LNCaP clone FGC (cell line): ENCODE measurements around the gene SLC8A1.

ENCODE experiments used
- DNase-seq: peaks from one replicate; pipeline ENCODE4 v3.0.0-alpha.2; 2011; ENCODE audit warnings: low read depth
- H3K4me3 ChIP-seq: 2 replicates; pipeline ENCODE4 v1.5.1; 2011; ENCODE audit warnings: mild to moderate bottlenecking, low read depth, low read length, control low read depth
- CTCF ChIP-seq: IDR thresholded peaks from 2 replicates; pipeline ENCODE4 v1.5.1; 2012; ENCODE audit warnings: mild to moderate bottlenecking; ENCODE audit not compliant: control insufficient read depth, insufficient read depth; ENCODE audit errors: extremely low read depth

Gene SLC8A1

GRCh38 chr2:40394031-40394430 is 57.9 kb downstream of the SLC8A1 start:
- no peak for TF ChIP-seq CTCF
- DNase-seq, result no peak
- H3K4me3 ChIP-seq, result no peak overlapping the region

- no peak overlapping the region for H3K4me3 ChIP-seq
- TF ChIP-seq CTCF, result no peak
- DNase-seq, result no peak
Measured at GRCh38 chr2:40388161-40388560, 63.7 kb downstream of the SLC8A1 start.

DNA sequence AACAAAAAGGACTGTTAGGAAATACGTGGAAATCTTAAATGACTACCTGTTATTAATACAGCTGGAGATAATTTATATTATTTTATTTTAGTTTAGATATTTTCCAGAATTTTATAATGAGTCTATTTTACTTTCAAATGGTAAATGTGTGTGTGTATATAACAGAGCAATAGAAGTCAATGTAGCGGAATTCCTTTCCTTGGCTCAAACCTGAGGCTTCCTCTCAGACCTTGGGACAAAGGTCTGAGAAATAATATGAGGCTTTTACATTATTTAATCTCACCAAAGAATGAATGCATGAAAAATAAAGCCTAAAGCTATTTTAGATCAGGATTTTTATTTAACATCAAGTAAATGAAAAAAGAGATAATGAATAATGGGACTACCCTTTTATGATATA is 65.7 kb downstream of the SLC8A1 start:
- DNase-seq, result no peak
- no peak for TF ChIP-seq CTCF
- no peak overlapping the region for H3K4me3 ChIP-seq

- H3K4me3 ChIP-seq, result no peak overlapping the region
- DNase-seq, result no peak
- no peak for TF ChIP-seq CTCF
Measured at GRCh38 chr2:40384714-40385113, 67.2 kb downstream of the SLC8A1 start.

GRCh38 chr2:40384233-40384632 is 67.7 kb downstream of the SLC8A1 start:
- DNase-seq, result no peak
- no peak overlapping the region for H3K4me3 ChIP-seq
- no peak for TF ChIP-seq CTCF

DNA sequence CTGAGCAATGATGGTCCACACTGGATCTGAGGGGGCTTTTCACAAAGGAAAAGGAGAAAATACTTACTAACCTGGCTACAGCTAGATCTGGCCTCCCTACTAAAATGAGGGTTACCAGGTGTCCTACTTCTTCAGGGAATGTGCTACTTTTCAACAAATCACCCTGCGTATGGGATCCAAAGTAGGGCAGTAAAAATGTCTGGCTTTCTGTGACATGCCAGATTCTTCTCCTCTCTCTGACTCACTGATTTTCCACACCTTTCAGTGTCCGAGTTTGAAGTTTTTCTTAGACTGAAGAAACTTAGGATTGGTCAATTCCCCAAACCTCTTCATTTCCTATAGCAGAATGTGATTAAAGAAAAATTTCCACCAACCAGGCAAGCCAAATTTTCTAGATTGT is 71.2 kb downstream of the SLC8A1 start:
- no peak for DNase-seq

More for the DNA sequence above, 71.2 kb downstream of the SLC8A1 start:
- TF ChIP-seq CTCF, result no peak
- H3K4me3 ChIP-seq, result no peak overlapping the region
